HG03097 (cell line): ENCODE data around the gene SLC23A1.

ENCODE experiments used
- ATAC-seq: cut with Tn5 transposase; IDR thresholded peaks from one replicate; pipeline ENCODE4 v1.9.1; 2021; ENCODE audit not compliant: unreplicated experiment, low FRiP score

The SLC23A1 gene

DNA sequence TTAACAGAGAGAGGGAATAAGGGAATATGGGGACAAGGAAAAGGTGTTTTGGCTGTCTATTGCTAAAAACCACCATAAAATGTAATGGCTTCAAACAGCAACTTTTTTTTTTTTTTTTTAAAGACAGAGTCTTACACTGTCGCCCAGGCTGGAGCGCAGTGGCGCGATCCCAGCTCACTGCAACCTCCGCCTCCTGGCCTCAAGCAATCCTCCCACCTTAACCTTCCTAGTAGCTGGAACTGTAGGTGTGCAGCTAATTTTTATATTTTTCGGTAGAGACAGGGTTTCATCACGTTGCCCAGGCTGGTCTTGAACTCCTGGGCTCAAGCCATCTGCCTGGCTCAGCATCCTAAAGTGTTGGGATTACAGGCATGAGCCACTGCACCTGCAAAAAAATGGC is 25.1 kb upstream of the SLC23A1 start:
- no peak for ATAC-seq

DNA sequence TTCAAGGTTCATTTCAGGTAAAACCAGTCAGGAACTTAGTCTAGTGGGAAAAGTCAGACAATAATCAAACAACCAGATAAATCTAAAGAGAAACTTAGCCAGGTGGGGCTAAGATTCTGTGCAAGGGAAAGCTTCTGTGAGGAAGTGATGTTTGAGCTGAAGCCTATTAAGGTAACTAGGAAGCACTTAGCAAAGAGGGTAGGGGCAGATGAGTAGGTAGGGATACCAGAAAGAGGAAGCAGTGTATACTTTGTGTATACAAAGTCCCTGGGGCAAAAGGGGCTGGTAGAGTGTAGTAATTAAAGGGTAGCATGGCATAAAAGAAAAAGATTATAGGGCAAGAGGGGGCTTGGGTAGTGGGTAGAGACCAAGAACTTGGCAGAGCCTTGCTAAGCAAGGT is 24.4 kb upstream of the SLC23A1 start:
- no peak for ATAC-seq

DNA sequence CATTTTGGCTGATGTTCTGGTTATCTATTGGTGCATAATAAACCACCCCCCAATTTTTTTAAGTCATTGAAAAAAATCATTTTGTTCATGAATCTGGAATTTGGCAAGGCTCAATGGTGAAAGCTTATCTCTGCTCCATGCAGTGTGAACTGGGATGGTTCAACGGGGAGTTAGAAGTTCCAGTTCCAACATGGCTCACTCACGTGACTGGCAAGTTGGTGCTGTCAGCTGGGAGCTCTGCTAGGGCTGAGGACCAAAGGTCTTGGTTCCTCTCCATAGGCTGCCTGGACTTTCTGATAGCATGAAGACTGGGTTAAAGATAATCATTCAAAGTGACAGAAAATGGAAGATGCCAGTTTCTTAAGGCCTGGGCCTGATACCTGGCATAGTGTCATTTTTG is 23.9 kb upstream of the SLC23A1 start:
- no peak for ATAC-seq

DNA sequence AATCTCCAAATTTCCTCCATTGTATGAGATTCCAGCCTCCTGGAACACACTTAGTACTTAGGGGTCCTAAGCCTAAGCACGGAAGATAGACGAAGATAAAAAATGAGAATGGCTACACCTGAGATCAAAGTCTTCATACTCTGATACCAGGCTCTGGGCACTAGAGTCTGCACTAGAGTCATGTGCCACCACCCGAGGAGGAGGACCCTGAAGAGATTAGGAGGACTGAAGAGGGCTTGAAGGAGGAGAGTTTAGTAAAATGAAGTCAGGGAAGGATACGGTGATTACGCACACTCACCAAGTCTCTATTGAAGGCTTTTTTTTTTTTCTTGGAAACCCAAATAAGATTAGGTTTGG is 21.4 kb upstream of the SLC23A1 start:
- no peak for ATAC-seq

DNA sequence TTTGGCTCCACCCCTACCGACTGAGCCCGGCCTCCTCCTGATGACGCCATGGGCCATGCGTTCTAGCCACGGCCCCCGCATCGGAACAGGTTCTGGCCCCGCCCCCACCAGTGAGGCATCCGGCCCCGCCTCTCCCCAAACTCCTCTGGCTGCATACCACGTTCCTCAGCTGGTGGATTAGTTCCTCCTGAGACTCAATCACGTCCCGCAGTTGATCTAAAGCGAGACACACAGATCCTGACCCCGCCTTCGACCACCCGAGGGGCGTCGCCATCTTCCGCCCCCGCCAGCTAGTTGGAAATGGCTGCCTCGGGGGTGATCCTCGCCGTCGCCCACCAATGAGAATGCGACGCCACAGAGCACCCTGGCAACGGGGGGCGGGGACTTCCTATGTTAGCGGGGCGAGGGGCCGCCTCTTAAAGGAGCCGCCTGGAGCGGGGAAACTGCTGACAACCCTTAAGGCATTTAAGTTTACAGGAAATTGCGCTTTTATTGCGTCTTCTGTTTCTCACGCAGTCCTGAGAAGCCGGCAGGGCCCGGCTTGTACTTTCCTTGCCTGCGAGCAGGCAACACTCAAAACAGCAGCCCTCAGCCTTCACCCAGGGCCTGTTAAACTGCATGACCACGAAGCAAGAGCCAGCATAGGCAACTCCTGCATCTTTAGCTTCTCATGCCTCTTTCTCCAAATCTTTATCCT is 20.8 kb upstream of the SLC23A1 start, which contains the start of gene SPATA24:
SPATA24 (minus strand) TSS at position 303 of the 697 bp plus-strand sequence; CDS start at position 274, 29 bp downstream.
- peak; percentile 73 for ATAC-seq

DNA sequence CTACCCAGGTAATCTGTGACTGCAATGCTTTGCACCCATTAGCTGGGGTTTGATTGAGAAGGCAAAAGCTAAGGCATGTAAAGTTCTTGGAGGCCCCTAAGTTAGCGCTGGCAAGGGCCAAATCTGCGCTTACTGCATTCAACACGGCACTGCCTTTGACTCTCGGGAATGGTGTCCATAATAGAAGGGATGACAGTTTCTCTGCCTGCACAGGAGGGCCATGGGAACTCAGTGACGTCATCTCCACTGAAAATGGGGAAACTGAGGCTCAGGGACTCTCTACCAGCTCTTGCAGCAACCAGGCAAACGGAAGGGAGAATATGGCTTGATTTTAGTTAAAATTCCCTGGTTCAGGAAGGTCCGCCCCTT is 20.3 kb upstream of the SLC23A1 start:
- no peak for ATAC-seq

DNA sequence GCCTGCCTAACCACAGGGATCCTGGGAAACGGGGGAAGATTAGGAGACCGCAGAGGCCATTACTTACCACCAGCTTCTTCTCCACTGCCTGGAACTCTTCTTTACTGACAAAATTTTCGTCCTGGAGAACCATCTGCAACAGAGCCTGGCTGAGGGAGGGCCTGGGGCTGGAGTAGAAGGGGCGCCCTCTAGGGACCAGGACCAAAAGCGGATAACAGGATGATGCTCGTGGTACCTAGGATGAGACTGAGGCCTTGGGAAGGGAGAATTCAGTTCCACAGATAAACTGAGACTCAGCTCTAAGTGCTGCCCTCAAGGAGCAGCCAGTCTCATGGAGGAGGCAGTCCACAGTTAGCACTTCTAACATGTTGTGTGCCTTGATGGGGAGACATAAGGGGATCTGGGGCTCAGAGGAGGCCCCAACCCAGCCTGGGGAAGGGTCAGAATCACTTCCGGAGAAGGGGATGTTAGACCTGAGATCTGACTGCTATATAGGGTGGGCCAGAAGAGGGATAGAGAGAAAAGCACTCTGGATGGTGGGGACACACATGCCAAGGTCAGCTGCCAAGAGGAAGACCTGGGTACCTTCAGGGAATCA is 19.6 kb upstream of the SLC23A1 start:
- no peak for ATAC-seq

DNA sequence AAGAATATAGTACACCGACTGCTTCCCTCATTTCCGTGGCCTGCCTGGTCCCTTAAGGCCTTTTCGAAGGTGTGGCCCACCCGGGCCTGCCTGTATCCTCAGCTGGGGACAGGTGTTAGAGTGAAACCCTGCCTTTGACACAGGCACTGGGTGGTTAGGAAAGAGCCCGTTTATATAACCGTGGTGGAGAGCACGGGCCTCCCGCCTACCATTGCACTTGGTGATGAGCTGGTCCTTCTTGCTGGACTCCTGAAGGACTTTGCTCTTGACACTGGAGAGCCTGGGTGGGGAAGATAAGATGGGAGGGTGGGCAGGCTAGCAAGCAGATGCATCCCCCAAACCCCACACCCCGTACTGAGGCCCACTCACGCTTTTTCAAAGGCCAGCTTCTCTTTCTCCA is 18.4 kb upstream of the SLC23A1 start:
- no peak for ATAC-seq

DNA sequence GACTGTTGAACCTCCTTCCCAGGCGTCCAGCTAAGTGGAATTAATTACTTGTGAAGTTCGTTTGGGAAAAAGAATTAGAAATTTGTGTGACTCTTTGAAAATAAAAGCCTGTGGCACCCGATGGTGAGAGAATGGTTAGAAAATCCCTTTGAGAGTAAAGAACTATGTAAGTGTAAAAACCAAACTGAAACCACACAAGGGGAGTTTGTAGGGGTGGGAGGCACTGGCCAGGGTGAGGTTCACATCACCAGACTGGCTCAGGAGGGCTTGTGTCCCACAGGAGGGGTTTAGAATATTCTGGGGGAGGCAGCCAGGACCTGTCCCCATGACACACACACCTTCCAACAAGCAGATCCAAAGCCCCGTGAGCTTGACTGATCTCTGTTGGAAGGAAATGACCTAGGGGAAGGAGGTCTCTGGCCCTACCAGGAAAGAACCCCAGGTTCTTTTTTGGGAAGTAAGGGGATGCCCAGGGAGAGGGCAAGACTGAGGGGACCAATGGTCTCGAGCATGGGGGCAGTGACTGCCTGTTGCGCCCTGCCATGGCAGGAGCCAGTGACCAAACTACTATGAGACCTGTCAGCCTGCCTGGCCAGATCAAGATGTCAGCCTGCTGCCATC is 16.5 kb upstream of the SLC23A1 start:
- no peak for ATAC-seq

DNA sequence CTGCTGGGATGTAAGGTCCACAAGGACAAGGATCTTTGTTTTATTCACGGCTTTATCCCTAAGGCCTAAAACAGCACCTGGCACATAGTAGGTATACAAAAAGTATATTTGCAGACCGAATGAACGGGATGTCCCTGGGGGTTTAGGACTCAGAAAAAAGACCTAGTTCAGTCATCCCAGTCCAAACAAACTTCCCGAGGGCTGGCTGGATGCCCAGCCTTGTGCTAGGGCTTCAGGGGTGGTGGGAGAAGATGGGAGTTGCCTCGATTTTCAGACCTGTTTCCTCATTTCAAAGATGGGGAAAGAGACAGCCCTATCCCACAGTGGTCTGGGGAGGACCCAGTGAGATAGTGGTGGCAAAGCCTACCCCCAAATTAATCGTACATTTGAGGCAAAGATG is 14.8 kb upstream of the SLC23A1 start:
- ATAC-seq = no peak

DNA sequence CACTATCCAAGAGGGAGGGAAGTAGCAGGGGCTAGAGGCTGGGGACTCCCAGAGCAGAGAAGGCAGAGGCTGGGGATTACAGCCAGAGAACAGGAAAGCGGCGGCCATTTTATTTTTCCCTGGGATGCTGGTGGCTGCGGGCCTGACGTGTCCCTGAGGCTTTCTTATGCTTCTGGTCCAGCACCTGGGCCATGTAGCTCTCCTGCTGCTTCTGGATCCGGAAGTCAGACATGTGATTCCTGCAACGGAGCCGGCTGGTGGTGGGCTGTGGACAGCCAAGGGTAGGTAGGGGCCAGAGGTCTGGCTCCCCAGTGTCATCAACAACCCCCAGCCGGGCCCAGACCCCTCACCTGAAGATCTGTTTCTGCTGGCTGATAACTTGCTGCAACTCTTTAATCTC is 13.6 kb upstream of the SLC23A1 start:
- ATAC-seq = no peak

DNA sequence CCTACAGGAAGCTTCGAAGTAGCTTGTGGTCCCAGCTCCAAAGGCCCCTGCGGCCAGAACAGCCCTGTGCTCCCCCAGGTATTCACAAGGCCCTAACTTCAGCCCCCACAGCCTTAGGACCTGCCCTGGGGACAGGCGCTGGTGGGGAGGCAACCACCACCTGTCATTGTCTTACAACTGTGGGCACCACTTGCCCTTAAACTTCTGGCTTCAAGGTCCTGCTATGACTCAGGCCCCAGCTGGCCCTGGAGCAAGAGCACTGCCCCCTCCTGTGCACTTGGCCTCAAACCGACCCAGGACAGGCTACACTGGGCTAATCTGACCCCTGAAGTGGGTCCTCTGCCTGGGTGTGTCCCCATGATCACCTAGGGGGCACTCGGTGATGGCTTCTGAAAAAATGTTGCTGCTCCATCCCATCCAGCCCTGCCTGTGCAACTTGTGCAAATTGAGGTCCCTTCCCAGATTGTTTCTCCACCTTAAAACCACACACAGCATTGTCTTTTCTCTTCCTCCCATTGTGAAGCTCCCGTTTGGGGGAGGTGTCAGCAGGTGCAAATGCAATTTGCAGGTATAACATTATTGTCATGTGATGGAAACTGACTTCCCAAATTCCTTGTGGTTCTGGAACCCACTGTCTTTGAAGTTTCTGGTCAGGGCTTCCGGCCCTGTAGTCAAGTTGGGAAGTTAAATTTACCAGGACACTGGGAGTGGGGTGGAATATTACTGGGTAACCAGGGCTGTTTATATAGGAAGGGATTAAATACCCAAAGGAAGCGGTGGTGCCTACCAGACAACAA is 12.9 kb upstream of the SLC23A1 start:
- ATAC-seq = no peak

DNA sequence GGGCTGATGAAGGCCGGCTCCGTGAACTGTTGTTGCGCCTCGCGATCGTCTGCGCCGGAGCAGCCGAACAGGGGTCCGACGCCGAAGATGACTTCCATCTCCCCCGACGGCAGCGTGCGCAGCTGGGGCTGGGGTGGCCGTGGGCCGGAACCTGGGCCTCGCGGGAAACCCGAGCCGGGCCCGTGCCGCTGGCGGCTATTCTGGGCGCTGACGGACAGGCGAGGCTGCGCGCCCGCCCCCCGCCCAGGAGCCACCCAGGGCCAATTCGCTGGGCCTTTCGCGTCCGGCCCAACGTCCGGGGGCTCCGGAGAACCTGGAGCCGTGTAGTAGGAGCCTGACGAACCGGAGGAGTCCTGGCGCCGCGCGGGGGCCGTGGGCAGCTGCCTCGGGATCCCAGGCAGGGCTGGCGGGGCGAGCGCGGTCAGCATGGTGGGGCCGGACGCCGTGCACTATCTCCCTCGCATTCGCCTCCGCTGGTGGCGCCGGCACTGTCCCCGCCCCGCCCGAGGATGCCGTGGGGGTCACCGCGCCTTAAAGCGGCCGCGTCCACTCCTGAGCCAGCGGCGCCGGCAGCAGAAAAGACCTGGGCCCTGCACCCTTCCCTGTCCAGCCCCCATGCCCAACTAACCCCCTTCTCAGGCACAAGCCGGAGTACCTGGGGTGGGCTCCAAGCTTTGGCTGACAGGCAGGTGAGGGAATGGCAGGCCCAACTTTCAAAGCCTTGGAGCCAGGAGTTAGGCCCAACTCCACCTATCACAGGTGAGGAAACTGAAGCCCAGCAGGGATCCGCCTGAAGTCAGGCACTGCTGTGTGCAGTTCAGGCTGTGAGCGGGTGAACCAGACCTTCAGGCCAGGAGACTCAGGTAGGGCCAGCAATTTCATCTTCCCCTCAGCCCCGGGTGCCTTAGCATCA is 11.8 kb upstream of the SLC23A1 start, which contains the start of gene PROB1:
PROB1 (minus strand) TSS at position 451 of the 913 bp plus-strand sequence; CDS start at position 428, 23 bp downstream.
- no peak for ATAC-seq

DNA sequence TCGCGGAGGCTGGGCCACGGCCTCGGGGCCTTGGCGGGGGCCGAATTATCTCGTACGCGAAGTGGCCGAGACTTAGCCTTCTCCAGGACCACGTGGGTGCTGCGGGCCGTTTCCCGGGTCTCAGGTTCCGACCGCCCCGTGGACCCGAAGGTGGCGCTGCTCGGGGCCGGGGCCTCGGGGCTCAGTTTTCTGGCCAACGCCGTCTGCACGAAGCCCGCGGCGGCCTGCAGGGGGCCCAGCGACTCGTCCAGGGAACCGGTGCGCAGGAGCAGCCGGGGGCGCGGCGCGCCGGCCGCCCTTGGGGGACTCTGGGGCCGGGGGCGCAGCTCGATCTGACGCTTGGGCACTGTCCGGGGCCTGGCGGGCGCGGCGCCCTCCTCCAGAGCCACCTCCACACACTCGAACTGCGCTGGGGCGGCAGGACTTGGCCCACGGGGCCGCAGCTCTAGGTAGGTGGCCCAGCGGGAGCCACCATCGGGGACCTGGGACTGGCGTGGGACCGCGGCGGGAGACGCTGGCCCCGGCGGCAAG is 11.1 kb upstream of the SLC23A1 start:
- ATAC-seq = no peak

DNA sequence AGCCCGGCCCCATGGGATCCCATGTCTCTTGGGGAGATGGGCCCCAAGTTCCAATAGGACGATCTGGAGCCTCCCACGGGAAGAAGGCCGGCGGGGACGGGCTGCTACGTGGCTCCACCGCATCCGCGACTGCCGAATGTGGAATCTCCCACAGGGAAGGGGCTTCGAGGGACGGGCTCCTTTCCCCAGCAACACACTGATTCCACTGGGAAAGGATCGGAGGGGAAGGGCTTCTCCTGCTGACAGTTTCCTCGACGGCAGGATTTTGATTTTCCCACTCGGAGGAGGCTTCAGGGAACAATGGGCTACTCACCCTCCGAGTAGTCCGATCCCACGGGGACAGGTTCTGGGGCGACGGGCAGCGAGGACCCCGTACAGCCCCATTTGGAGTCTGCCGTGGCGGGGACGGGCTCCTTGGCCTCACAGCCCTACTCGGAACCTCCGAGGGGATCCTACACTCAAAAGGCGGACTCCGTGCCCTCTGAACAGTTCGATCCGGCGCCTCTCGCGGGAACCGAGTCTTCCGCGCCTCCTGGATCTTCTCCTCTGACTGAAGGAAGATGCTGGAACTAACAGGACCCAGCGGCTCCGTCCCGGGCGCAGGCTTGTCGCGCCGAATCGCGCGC is 10.5 kb upstream of the SLC23A1 start:
- no peak for ATAC-seq

DNA sequence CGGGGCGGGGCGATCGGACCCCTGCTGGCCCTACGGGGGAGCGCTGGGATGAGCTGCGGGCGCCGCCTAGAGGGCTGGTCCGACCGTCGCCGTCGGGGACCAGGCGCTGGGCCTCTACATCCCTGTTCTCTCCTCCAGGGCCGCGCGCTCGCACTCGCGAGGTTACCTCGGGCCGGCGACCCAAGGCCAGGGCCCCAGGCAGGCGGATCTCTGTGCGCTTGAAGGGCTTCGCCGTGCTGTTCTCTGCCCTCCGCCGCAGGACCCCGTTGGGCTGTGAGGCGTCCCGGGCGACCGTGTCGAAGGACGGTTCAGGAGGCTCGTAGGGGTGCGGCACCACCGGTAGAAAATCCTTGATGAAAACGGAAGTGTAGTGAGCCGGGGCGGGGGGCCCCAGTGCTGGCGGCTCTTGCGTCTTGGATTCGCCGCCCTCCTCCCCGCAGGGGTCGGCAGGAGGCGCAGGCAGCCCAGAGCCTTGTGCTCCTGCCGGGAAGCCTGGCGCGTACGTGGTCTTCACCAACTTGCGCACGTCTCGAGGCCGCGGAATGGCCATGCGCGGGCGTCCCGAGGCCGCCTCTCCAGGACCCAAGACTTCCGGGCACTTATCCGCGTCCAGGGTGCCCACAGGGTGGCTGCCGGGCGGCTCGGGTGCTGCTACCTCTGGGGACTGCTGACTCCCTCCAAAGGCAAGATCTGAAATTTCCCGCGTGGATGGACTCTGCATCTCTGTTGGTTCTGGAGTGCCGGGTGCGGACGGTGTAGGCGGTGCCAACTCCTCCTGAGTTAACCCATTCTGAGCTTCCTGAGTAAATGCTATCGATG is 9.8 kb upstream of the SLC23A1 start:
- peak; percentile 45 for ATAC-seq

DNA sequence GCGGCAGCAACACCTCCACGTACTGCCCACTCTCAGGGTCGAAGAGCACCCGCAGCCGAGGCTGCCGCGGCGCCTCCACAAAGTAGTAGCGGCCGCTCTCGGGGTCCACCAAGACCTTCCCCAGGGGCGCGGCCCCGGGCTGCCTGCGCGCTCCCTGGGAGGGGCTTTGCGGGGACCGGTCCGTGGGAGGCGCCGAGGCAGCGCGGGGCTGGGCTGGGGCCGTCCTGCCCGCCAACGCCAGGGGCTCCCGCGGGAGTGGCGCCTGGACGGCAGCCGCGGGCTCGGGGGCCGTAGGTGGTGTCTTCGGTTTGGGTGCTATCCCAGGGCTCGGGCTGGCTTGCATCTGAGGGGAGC is 9.2 kb upstream of the SLC23A1 start:
- ATAC-seq = no peak

DNA sequence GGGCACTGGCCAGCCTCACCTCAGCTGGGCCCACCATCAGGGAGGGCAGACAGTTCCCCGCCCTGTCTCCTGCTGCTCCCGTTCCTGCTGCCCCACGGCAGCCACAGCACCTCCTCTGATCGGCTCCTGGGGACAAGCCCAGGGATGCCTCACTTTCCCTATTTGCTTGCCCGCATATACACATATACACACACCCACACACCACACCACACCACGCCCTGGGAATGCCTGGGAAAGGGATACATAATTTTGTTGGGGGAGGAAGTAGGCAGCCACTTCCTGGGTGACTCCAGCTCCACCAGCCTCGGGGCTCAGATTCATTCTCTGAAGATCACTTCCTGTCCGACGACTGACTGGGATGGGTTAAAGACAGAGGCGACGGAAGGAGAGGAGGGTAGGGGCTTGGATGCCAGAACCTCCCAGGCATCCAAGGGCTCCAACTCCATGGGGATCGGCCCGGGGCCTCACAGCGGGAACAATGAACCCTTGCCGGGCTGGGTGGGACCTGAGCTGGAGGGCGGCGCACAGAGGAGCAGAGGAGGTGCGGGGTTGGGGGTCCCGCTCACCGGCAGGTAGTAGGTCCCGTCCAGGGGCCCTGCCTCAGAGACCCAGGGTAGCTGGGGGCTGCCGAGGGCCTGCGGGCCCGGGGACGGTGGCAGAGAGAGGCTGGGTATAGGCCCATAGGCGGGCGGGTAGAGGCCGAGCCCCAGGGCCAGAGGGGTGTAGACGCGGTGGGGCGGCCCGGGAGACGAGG is 8.7 kb upstream of the SLC23A1 start:
- no peak for ATAC-seq
